ENCODE measurements around the gene RAD51B. TPM values are rescaled to one million over a fixed set of nuclear protein-coding genes. Genes with fewer than 3 reads are reported as not detected.

The RAD51B gene
- total and polyA plus RNA-seq, 8 donors: 1.8 to 30.7 (median 15.3) TPM

DNA sequence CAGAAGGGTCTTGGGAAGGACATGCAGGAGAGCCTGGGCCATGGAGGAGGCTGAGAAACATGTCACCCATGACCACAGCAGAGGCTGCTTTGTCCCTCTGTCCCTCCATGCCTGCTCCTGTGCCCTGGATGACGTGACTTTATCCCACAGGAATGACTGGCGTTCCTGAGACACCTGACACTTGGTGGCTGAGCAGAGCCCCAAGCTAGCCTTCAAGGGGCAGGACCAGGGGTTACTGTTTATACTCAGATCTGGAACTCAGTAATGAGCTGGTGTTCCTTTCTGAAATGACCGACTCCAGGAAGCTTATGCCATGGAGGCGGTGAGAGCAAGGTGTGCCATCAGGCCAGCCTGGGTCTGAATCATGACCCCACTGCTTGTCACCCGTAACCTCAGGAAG is 929.1 kb downstream of the RAD51B start:
- no peaks in the 10 kb centered on the region for H3K9me3 ChIP-seq
- TF ChIP-seq, protein P1, sequence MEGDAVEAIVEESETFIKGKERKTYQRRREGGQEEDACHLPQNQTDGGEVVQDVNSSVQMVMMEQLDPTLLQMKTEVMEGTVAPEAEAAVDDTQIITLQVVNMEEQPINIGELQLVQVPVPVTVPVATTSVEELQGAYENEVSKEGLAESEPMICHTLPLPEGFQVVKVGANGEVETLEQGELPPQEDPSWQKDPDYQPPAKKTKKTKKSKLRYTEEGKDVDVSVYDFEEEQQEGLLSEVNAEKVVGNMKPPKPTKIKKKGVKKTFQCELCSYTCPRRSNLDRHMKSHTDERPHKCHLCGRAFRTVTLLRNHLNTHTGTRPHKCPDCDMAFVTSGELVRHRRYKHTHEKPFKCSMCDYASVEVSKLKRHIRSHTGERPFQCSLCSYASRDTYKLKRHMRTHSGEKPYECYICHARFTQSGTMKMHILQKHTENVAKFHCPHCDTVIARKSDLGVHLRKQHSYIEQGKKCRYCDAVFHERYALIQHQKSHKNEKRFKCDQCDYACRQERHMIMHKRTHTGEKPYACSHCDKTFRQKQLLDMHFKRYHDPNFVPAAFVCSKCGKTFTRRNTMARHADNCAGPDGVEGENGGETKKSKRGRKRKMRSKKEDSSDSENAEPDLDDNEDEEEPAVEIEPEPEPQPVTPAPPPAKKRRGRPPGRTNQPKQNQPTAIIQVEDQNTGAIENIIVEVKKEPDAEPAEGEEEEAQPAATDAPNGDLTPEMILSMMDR (IDR thresholded peaks at IDR 0.05): no peak
- TF ChIP-seq POLR2AphosphoS5 (IDR thresholded peaks at IDR 0.05): no peak
- no peak for TF ChIP-seq EP300 (IDR thresholded peaks at IDR 0.05)
- no peak for TF ChIP-seq POLR2A (IDR thresholded peaks at IDR 0.05)
- no peak overlapping the region for H3K4me3 ChIP-seq
- H3K36me3 ChIP-seq: no peaks in the 10 kb centered on the region
- 87 to 95% (median 91%) methylated on average over 5 of the region's 5 CpGs for WGBS, 5 donors
- DNase-seq: no peak
- intact Hi-C loops (cut with DNase I; ENCODE audit: low total_unique reads): no loop called here
- H3K27me3 ChIP-seq: no peaks in the 10 kb centered on the region
- no peak overlapping the region for H3K27ac ChIP-seq
- peaks cover 0 to 7% (median 0%) of the 10 kb centered on the region in 4 donors for H3K4me1 ChIP-seq

DNA sequence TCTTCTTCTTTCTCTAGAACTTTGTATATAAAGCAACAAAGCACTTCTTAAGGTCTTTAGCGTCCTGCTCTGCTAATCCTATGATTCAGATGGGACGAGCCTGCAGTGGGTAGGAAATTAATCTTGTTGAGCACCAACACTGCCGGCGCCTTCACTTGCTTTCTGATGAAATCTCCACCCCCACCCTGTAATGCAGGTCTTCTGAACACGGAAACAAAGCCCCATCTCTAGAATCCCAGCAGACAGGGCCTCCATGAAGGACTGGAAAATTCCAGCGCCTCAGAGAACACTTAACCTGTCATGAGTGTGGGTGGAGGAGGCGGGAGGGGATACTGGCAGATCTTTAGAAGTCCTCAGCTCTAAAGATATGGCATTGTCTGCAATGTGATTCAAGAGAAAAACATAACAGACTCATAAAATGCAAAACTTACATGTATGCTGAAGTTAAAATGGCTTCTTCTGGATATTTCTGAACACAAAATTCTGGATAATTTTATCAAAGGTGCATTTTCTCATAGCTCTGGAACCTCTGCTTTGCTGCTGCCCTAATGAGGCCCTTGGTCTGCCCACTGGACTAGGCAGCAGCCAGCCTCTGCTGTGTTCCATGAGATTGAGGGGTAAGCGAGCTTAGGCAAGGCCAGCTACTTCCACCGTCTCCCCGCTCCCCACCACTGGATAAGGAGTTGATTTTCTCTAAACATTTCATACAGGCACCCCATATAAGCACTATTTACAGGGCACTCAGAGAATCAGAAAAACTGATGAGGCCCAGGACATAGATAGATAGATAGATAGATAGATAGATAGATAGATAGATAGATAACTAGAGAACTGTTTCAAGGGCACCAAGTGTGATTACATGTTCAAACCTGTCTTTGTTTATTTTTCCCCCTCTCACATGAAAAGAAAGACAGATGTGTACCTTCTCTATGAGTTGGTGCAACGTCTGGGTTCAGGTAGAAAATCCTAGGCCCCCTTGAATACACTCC is 930.2 kb downstream of the RAD51B start:
- peak in 1 of 2 donors; percentile 47 for DNase-seq
- WGBS, 5 donors: 78 to 84% (median 83%) methylated on average over 11 of the region's 11 CpGs
- Histone ChIP-seq H3K36me3 (no peaks in the 10 kb centered on the region), H3K27me3 (no peaks in the 10 kb centered on the region), H3K27ac (no peak overlapping the region), H3K9me3 (no peaks in the 10 kb centered on the region), H3K4me1 (peaks cover 0 to 7% (median 0%) of the 10 kb centered on the region in 4 donors), H3K4me3 (no peak overlapping the region)
- TF ChIP-seq POLR2A (IDR thresholded peaks at IDR 0.05) (no peak), EP300 (IDR thresholded peaks at IDR 0.05) (no peak)
- TF ChIP-seq, protein P1 (IDR thresholded peaks at IDR 0.05): no peak
- intact Hi-C loops (cut with DNase I; ENCODE audit: low total_unique reads): no loop called here

DNA sequence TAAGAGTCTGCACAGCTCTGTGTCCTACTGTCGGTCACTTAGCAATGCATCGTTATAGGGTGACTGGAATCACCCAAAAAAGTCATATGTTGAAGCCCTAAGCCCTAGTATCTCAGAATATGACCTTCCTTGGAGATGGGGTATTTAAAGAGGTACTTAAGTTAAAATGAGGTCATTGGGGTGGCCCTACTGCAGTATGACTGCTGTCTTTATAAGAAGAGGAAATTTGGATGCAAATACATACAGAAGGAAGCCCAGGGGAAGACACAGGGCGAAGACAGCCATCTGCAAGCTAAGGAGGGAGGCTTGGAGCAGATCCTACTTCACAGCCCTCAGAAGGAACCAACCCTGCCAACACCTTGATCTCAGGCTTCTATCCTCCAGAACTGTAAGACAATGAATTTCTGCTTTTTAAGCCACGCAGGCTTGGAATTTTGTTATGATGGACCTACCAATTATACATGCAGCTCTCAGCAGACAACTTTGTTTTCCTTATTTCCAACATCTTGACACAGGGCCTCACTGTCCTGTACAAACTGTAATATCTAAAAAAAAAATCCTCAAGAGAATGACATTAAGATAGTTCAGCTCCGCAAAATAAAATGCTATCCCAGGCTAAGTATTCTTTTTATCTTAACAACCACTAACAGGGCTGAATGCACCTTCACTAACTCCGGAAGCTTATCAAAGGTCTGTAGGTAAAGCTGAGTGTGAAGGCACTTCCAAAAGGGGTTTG is 932.9 kb downstream of the RAD51B start:
- Histone ChIP-seq H3K36me3 (no peaks in the 10 kb centered on the region), H3K9me3 (no peaks in the 10 kb centered on the region), H3K27ac (no peak overlapping the region), H3K27me3 (no peaks in the 10 kb centered on the region), H3K4me1 (peaks cover 9 to 25% (median 15%) of the 10 kb centered on the region in 4 donors), H3K4me3 (no peak overlapping the region)
- intact Hi-C loops (cut with DNase I; ENCODE audit: low total_unique reads): no loop called here
- TF ChIP-seq EP300 (IDR thresholded peaks at IDR 0.05) (no peak), POLR2A (IDR thresholded peaks at IDR 0.05) (no peak), POLR2AphosphoS5 (IDR thresholded peaks at IDR 0.05) (no peak)
- TF ChIP-seq, protein P1 (IDR thresholded peaks at IDR 0.05): no peak
- DNase-seq: no peak
- 75 to 85% (median 79%) methylated on average over 6 of the region's 6 CpGs for WGBS, 5 donors

DNA sequence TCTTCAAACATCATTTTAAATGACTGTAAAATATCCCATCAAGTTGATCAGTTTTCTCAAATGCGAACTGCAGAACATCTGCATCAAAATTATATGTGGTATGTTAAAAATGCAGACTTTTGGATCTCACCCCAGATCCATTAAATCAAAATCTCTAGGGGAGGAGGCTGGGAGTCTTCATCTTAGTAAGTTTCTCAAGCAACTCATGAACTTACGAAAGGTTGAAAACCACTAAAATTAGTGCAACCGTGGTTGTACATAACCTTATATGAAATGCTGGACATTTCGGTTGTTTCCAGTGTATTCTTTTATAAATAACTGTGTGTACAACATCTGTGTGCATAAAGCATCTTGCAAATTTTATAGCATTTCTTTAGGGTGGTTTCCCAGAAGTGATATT is 934.1 kb downstream of the RAD51B start:
- H3K27ac ChIP-seq: no peak overlapping the region
- DNase-seq: peak in 1 of 2 donors; percentile 53
- intact Hi-C loops (cut with DNase I; ENCODE audit: low total_unique reads): no loop called here
- no peaks in the 10 kb centered on the region for H3K27me3 ChIP-seq
- H3K9me3 ChIP-seq: no peaks in the 10 kb centered on the region
- 70 to 84% (median 74%) methylated on average over 4 of the region's 4 CpGs for WGBS, 5 donors
- H3K4me3 ChIP-seq: no peak overlapping the region
- peaks cover 15 to 38% (median 26%) of the 10 kb centered on the region in 4 donors for H3K4me1 ChIP-seq
- no peaks in the 10 kb centered on the region for H3K36me3 ChIP-seq
- TF ChIP-seq POLR2A (IDR thresholded peaks at IDR 0.05): no peak
- TF ChIP-seq EP300 (IDR thresholded peaks at IDR 0.05): no peak
- TF ChIP-seq, protein P1 (IDR thresholded peaks at IDR 0.05): no peak
- TF ChIP-seq POLR2AphosphoS5 (IDR thresholded peaks at IDR 0.05): no peak
